Hepatocyte (in vitro differentiated cells): ENCODE data around the gene LRCH1.

Source experiments
- EZH2 ChIP-seq: fragments of 200-600 bp; sonication (generic); IDR thresholded peaks from 2 replicates; pipeline ENCODE4 v1.6.1; 2016; ENCODE audit warnings: antibody characterized with exemption, mild to moderate bottlenecking, borderline replicate concordance
- TF ChIP-seq, protein P1 (sequence below): fragments of 200-600 bp; sonication (generic); IDR thresholded peaks from 2 replicates; pipeline ENCODE4 v1.5.1; 2016; ENCODE audit warnings: antibody characterized with exemption, mild to moderate bottlenecking; ENCODE audit not compliant: poor library complexity

DNA sequence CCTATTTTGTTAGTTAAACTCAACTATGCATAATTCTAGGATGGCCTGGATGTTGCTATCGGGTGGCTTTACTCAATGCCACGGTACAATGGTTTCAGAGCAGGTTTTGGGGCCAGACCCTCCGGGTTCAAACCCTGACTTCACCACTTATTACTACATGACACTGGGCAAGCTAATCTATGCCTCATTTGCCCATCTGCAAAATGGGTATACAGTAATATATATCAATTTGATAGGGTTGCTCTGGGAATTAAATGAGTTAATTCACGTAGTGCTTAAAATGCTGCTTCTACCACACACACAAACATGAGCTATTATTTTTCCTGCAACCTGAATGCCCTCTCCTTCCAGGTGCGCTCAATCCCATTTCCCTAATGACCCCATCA lies 243.2 kb downstream of the LRCH1 start:
- TF ChIP-seq EZH2: no peak
- TF ChIP-seq, protein P1, sequence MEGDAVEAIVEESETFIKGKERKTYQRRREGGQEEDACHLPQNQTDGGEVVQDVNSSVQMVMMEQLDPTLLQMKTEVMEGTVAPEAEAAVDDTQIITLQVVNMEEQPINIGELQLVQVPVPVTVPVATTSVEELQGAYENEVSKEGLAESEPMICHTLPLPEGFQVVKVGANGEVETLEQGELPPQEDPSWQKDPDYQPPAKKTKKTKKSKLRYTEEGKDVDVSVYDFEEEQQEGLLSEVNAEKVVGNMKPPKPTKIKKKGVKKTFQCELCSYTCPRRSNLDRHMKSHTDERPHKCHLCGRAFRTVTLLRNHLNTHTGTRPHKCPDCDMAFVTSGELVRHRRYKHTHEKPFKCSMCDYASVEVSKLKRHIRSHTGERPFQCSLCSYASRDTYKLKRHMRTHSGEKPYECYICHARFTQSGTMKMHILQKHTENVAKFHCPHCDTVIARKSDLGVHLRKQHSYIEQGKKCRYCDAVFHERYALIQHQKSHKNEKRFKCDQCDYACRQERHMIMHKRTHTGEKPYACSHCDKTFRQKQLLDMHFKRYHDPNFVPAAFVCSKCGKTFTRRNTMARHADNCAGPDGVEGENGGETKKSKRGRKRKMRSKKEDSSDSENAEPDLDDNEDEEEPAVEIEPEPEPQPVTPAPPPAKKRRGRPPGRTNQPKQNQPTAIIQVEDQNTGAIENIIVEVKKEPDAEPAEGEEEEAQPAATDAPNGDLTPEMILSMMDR: no peak
